ENCODE measurements around the gene ZNF502.

Gene ZNF502

GRCh38 chr3:44771424-44772098 lies 59.1 kb downstream of the ZNF502 start:
- no peak for DNase-seq

- no peak for DNase-seq
Observed at GRCh38 chr3:44772099-44772442, 59.6 kb downstream of the ZNF502 start.

Data from activated CD4-positive, alpha-beta T cell treated with anti-CD3 and anti-CD28 coated beads for 4 hours (primary cell).